Measurements from ENCODE around the gene SPINT1.

SPINT1 gene

GRCh38 chr15:40844696-40845030 lies 815 bp downstream of the SPINT1 start:
- DNase-seq (ENCODE audit: insufficient read length, low spot score), result no peak
- no peak for FAIRE-seq

GRCh38 chr15:40845036-40845435 lies 1.2 kb downstream of the SPINT1 start:
- no peak for TF ChIP-seq CTCF (IDR thresholded peaks at IDR 0.05; ENCODE audit: insufficient read depth, missing control alignments)
- no peak for FAIRE-seq
- DNase-seq (ENCODE audit: insufficient read length, low spot score), result no peak

More at GRCh38 chr15:40844696-40845030, 815 bp downstream of the SPINT1 start:
- no peak for TF ChIP-seq CTCF (IDR thresholded peaks at IDR 0.05; ENCODE audit: insufficient read depth, missing control alignments)

GRCh38 chr15:40845511-40846284 lies 1.9 kb downstream of the SPINT1 start:
- FAIRE-seq (no peak), DNase-seq (ENCODE audit: insufficient read length, low spot score) (no peak)

GRCh38 chr15:40846841-40847222 lies 3.0 kb downstream of the SPINT1 start:
- no peak for TF ChIP-seq CTCF (IDR thresholded peaks at IDR 0.05; ENCODE audit: insufficient read depth, missing control alignments)
- FAIRE-seq, result no peak

More at GRCh38 chr15:40845511-40846284, 1.9 kb downstream of the SPINT1 start:
- no peak for TF ChIP-seq CTCF (IDR thresholded peaks at IDR 0.05; ENCODE audit: insufficient read depth, missing control alignments)

GRCh38 chr15:40847223-40847961 lies 3.5 kb downstream of the SPINT1 start:
- FAIRE-seq (no peak), DNase-seq (ENCODE audit: insufficient read length, low spot score) (no peak)
- no peak for TF ChIP-seq CTCF (IDR thresholded peaks at IDR 0.05; ENCODE audit: insufficient read depth, missing control alignments)

More at GRCh38 chr15:40846841-40847222, 3.0 kb downstream of the SPINT1 start:
- no peak for DNase-seq (ENCODE audit: insufficient read length, low spot score)

GRCh38 chr15:40850576-40851112 lies 6.8 kb downstream of the SPINT1 start:
- DNase-seq (ENCODE audit: insufficient read length, low spot score) (no peak), FAIRE-seq (no peak)
- TF ChIP-seq CTCF (IDR thresholded peaks at IDR 0.05; ENCODE audit: insufficient read depth, missing control alignments), result no peak

All from D721Med (cell line).